Activated T-cell treated with anti-CD3 and anti-CD28 coated beads, Interleukin-2, amount 50 U/mL, for 4 hours (primary cell): ENCODE results near the gene UBFD1. TPM values are rescaled to one million over a fixed set of nuclear protein-coding genes. Genes with fewer than 3 reads are reported as not detected.
"Not testable (repeated sequence)": the region's sequence is repeated elsewhere in the genome, so short reads cannot be mapped to it uniquely, and the experiment has no call there.

Experiments
- ATAC-seq, 2 donors: fragments of 200-7000 bp; cut with Tn5 transposase; one replicate each; pipeline ENCODE4 v1.10.0; 2021
- DNase-seq: peaks from one replicate; pipeline ENCODE4 v3.0.0-alpha.2; 2020
- H3K27me3 Mint-ChIP-seq: one replicate; pipeline ENCODE4 v1.8.0; 2021; ENCODE audit warnings: low read depth, mixed read lengths
- H3K36me3 Mint-ChIP-seq: one replicate; pipeline ENCODE4 v1.8.0; 2022; ENCODE audit warnings: mixed read lengths; ENCODE audit not compliant: insufficient read depth
- H3K4me1 Mint-ChIP-seq: one replicate; pipeline ENCODE4 v1.8.0; 2021; ENCODE audit warnings: low read depth, mixed read lengths
- H3K4me3 Mint-ChIP-seq: one replicate; pipeline ENCODE4 v1.8.0; 2021; ENCODE audit warnings: mild to moderate bottlenecking, moderate library complexity, mixed read lengths
- H3K9me3 Mint-ChIP-seq: one replicate; pipeline ENCODE4 v1.8.0; 2021; ENCODE audit warnings: mixed read lengths
- total RNA-seq, 3 donors: library from RNA; stranded (reverse); gene quantifications; one replicate each; pipeline ENCODE4 v1.2.1, GENCODE V29; 2021

The UBFD1 gene
- total RNA-seq, 3 donors from 2014 or later, result 69.8 to 73.8 (median 70.0) TPM

- peaks cover 2% of the 10 kb centered on the region for H3K4me1 Mint-ChIP-seq
- H3K4me3 Mint-ChIP-seq, result no peak overlapping the region
- ATAC-seq, result no peak
- no peaks in the 10 kb centered on the region for H3K27me3 Mint-ChIP-seq
- H3K9me3 Mint-ChIP-seq, result no peaks in the 10 kb centered on the region
- H3K36me3 Mint-ChIP-seq, result peaks cover 44% of the 10 kb centered on the region
- no peak for DNase-seq
These were observed 13.6 kb downstream of the UBFD1 start for GRCh38 chr16:23570992-23571632.

- DNase-seq, result no peak
- no peaks in the 10 kb centered on the region for H3K27me3 Mint-ChIP-seq
- H3K4me3 Mint-ChIP-seq, result no peak overlapping the region
- H3K4me1 Mint-ChIP-seq, result peaks cover 2% of the 10 kb centered on the region
- H3K9me3 Mint-ChIP-seq, result no peaks in the 10 kb centered on the region
- H3K36me3 Mint-ChIP-seq, result peaks cover 39% of the 10 kb centered on the region
- no peak for ATAC-seq
These were observed 14.4 kb downstream of the UBFD1 start for GRCh38 chr16:23571895-23572294.

- Mint-ChIP-seq H3K36me3 (peaks cover 35% of the 10 kb centered on the region), H3K4me3 (no peak overlapping the region), H3K27me3 (no peaks in the 10 kb centered on the region), H3K9me3 (no peaks in the 10 kb centered on the region), H3K4me1 (peaks cover 2% of the 10 kb centered on the region)
- no peak for DNase-seq
- ATAC-seq, result no peak
These were observed 14.9 kb downstream of the UBFD1 start for GRCh38 chr16:23572394-23572793.

GRCh38 chr16:23573817-23574216, 16.3 kb downstream of the UBFD1 start:
- Mint-ChIP-seq H3K9me3 (no peaks in the 10 kb centered on the region), H3K36me3 (peaks cover 28% of the 10 kb centered on the region), H3K4me1 (peaks cover 2% of the 10 kb centered on the region), H3K4me3 (no peak overlapping the region), H3K27me3 (no peaks in the 10 kb centered on the region)
- no peak for DNase-seq
- no peak for ATAC-seq

GRCh38 chr16:23575834-23576233, 18.3 kb downstream of the UBFD1 start:
- Mint-ChIP-seq H3K36me3 (peaks cover 25% of the 10 kb centered on the region), H3K4me1 (no peaks in the 10 kb centered on the region), H3K27me3 (no peaks in the 10 kb centered on the region), H3K9me3 (no peaks in the 10 kb centered on the region), H3K4me3 (no peak overlapping the region)
- ATAC-seq (no peak), DNase-seq (no peak)

GRCh38 chr16:23577493-23577892, 20.0 kb downstream of the UBFD1 start:
- no peaks in the 10 kb centered on the region for H3K27me3 Mint-ChIP-seq
- no peak for ATAC-seq
- DNase-seq, result no peak
- peaks cover 16% of the 10 kb centered on the region for H3K36me3 Mint-ChIP-seq
- H3K4me3 Mint-ChIP-seq, result no peak overlapping the region
- no peaks in the 10 kb centered on the region for H3K4me1 Mint-ChIP-seq
- no peaks in the 10 kb centered on the region for H3K9me3 Mint-ChIP-seq

GRCh38 chr16:23578101-23578830, 20.7 kb downstream of the UBFD1 start:
- no peaks in the 10 kb centered on the region for H3K4me1 Mint-ChIP-seq
- peaks cover 13% of the 10 kb centered on the region for H3K36me3 Mint-ChIP-seq
- DNase-seq (no peak), ATAC-seq (no peak)
- no peaks in the 10 kb centered on the region for H3K9me3 Mint-ChIP-seq
- H3K4me3 Mint-ChIP-seq, result no peak overlapping the region
- H3K27me3 Mint-ChIP-seq, result no peaks in the 10 kb centered on the region

- H3K27me3 Mint-ChIP-seq, result no peaks in the 10 kb centered on the region
- no peaks in the 10 kb centered on the region for H3K4me1 Mint-ChIP-seq
- no peak overlapping the region for H3K4me3 Mint-ChIP-seq
- H3K36me3 Mint-ChIP-seq, result peaks cover 9% of the 10 kb centered on the region
- no peak for DNase-seq
- H3K9me3 Mint-ChIP-seq, result no peaks in the 10 kb centered on the region
- ATAC-seq, result no peak
These were observed 21.8 kb downstream of the UBFD1 start for GRCh38 chr16:23579371-23579770.

- ATAC-seq, result no peak
- Mint-ChIP-seq H3K4me3 (no peak overlapping the region), H3K4me1 (no peaks in the 10 kb centered on the region), H3K36me3 (peaks cover 12% of the 10 kb centered on the region), H3K9me3 (no peaks in the 10 kb centered on the region), H3K27me3 (no peaks in the 10 kb centered on the region)
- DNase-seq, result no peak
These were observed 22.9 kb downstream of the UBFD1 start for GRCh38 chr16:23580391-23580790.

- no peak overlapping the region for H3K4me3 Mint-ChIP-seq
- no peaks in the 10 kb centered on the region for H3K27me3 Mint-ChIP-seq
- ATAC-seq, result no peak
- peaks cover 10% of the 10 kb centered on the region for H3K36me3 Mint-ChIP-seq
- DNase-seq, result no peak
- no peaks in the 10 kb centered on the region for H3K4me1 Mint-ChIP-seq
- no peaks in the 10 kb centered on the region for H3K9me3 Mint-ChIP-seq
These were observed 24.2 kb downstream of the UBFD1 start for GRCh38 chr16:23581764-23582163.

GRCh38 chr16:23583271-23583670, 25.7 kb downstream of the UBFD1 start:
- DNase-seq, H3K9me3 Mint-ChIP-seq, H3K4me1 Mint-ChIP-seq, ATAC-seq, H3K4me3 Mint-ChIP-seq, H3K27me3 Mint-ChIP-seq, H3K36me3 Mint-ChIP-seq: not testable (repeated sequence)

GRCh38 chr16:23584186-23585076, 26.9 kb downstream of the UBFD1 start:
- Mint-ChIP-seq H3K36me3 (peaks cover 9% of the 10 kb centered on the region), H3K4me3 (peak overlapping the region; percentile 7), H3K27me3 (no peaks in the 10 kb centered on the region), H3K9me3 (no peaks in the 10 kb centered on the region), H3K4me1 (no peaks in the 10 kb centered on the region)
- ATAC-seq (no peak), DNase-seq (no peak)

GRCh38 chr16:23587726-23588125, 30.2 kb downstream of the UBFD1 start:
- no peak for DNase-seq
- no peak overlapping the region for H3K4me3 Mint-ChIP-seq
- H3K4me1 Mint-ChIP-seq, result peaks cover 11% of the 10 kb centered on the region
- ATAC-seq, result no peak
- H3K27me3 Mint-ChIP-seq, result no peaks in the 10 kb centered on the region
- no peaks in the 10 kb centered on the region for H3K9me3 Mint-ChIP-seq
- peaks cover 17% of the 10 kb centered on the region for H3K36me3 Mint-ChIP-seq

- no peak overlapping the region for H3K4me3 Mint-ChIP-seq
- no peaks in the 10 kb centered on the region for H3K9me3 Mint-ChIP-seq
- DNase-seq (no peak), ATAC-seq (no peak)
- H3K4me1 Mint-ChIP-seq, result peaks cover 16% of the 10 kb centered on the region
- no peaks in the 10 kb centered on the region for H3K27me3 Mint-ChIP-seq
- H3K36me3 Mint-ChIP-seq, result peaks cover 11% of the 10 kb centered on the region
These were observed 32.7 kb downstream of the UBFD1 start for GRCh38 chr16:23590181-23590580.
